Naive thymus-derived CD4-positive, alpha-beta T cell (primary cell): ENCODE data around the gene RGS1. TPM values are rescaled to one million over a fixed set of nuclear protein-coding genes. Genes with fewer than 3 reads are reported as not detected.

Experiments
- polyA plus RNA-seq, 2 donors: library from polyadenylated mRNA; unstranded; fragments of 300-500 nt; fragmentation: Illumina TruSeq; gene quantifications; one replicate each; pipeline ENCODE4 v1.2.3, GENCODE V29; 2021
- total RNA-seq, 6 experiments: library from RNA in 5 of 6; stranded (reverse) in 5 of 6; gene quantifications; 1 replicate in 5 of 6; 2 replicates in 1 of 6; pipeline ENCODE4 v1.2.3 and lab custom pipeline; 2021 to 2026

RGS1 gene
- total and polyA plus RNA-seq, 7 experiments from 2014 or later, result 3.4 to 607 (median 14.3) TPM

Other genes with a start within 250 kb of the RGS1 start
- under 1 TPM in 1 of 5 experiments, not detected in 4; 0.56 TPM for gene RGS13, start 60.4 kb downstream of the RGS1 start, total RNA-seq
- not detected for gene RGS13, start 60.4 kb downstream of the RGS1 start, polyA plus RNA-seq
- gene RGS2, start 233.3 kb downstream of the RGS1 start, total RNA-seq, result 100 to 1,000 TPM in 1 of 5 experiments, 10 to 100 TPM in 2, 1 to 10 TPM in 2; 3.5 to 317 (median 12.2) TPM
- gene RGS2, start 233.3 kb downstream of the RGS1 start, polyA plus RNA-seq, result 10 to 100 TPM; 14.3 to 14.4 TPM